Ovary (tissue), 9 donors: ENCODE data around the gene CDC34. TPM values are rescaled to one million over a fixed set of nuclear protein-coding genes. Genes with fewer than 3 reads are reported as not detected.

Experiments
- DNase-seq, 5 donors: peaks; one replicate each; pipeline ENCODE4 v3.0.0-alpha.2; 2019 to 2020
- H3K27ac ChIP-seq, 2 donors: fragments of 200-600 bp; one replicate each; pipeline versions ENCODE4 v1.5.1 to v1.8.0; 2019 to 2022
- H3K27me3 ChIP-seq: fragments of 200-600 bp; one replicate; pipeline ENCODE4 v1.8.0; 2022
- H3K36me3 ChIP-seq: fragments of 200-600 bp; sonication (generic); one replicate; pipeline ENCODE4 v1.5.1; 2019
- H3K4me1 ChIP-seq: one replicate; pipeline ENCODE4 v1.8.1; 2013; ENCODE audit warnings: mild to moderate bottlenecking, moderate library complexity; ENCODE audit not compliant: insufficient read depth
- H3K4me3 ChIP-seq: fragments of 200-600 bp; sonication (generic); one replicate; pipeline ENCODE4 v1.5.1; 2017
- H3K9me3 ChIP-seq, 2 donors: fragments of 200-600 bp in 1 of 2; sonication (generic) in 1 of 2; one replicate each; pipeline versions ENCODE4 v1.5.1 to v1.8.1; 2013 to 2019; ENCODE audit warnings: mild to moderate bottlenecking in 1 of 2, moderate library complexity in 1 of 2
- EP300 ChIP-seq: sonication (generic); formaldehyde crosslinking; IDR thresholded peaks from one replicate; pipeline ENCODE4 v1.6.1; 2017; ENCODE audit warnings: antibody characterized with exemption
- POLR2A ChIP-seq: fragments of 450-650 bp; IDR thresholded peaks from one replicate; pipeline ENCODE4 v1.6.1; 2017; ENCODE audit warnings: antibody characterized with exemption, mild to moderate bottlenecking, moderate library complexity
- WGBS, 3 donors: extraction: QIAGEN DNeasy Blood & Tissue Kit in 1 of 3; methylation state at CpG; one replicate each; pipeline versions ENCODE4 v1.1.5 to v1.1.7; 2013 to 2017; 5-methylcytosine and 5-hydroxymethylcytosine counted together
- intact Hi-C, 4 donors: fragments of 100-400 bp; cut with DNase I; formaldehyde crosslinking; loops; one replicate each; pipeline versions ENCODE4 v1.11.0 to v1.15.1; 2022 to 2023
- polyA plus RNA-seq, 2 donors: library from polyadenylated mRNA; stranded (reverse); fragments of 200-250 nt in 1 of 2; fragments of 350-450 nt in 1 of 2; fragmentation: Illumina TruSeq in 1 of 2; extraction: RNeasy Lipid Tissue Mini Kit (QIAGEN cat#74804) in 1 of 2; gene quantifications; one replicate each; pipeline ENCODE4 v1.2.3, GENCODE V29; 2013 to 2014
- total RNA-seq, 7 donors: library from RNA; depleted of rRNA in 2 of 7; stranded (reverse); fragments of >200 nt in 2 of 7; fragmentation: NEBNext Ultra II Directional in 3 of 7; extraction: Animal tissue kit (Norgen Biotek cat#: 25700) in 3 of 7; gene quantifications; one replicate each; pipeline versions ENCODE4 v1.1.0 to v1.2.4, GENCODE V29; 2016 to 2023
- TF ChIP-seq, protein P1 (sequence below), 3 donors: fragments of 450-650 bp in 2 of 3; fragments of 200-600 bp in 1 of 3; IDR thresholded peaks; one replicate each; pipeline versions ENCODE4 v1.5.1 to v1.8.0; 2016 to 2022; ENCODE audit warnings: antibody characterized with exemption in 3 of 3, mild to moderate bottlenecking in 1 of 3
- donor health status: DM: no; HTN: no; CAD: no; lungs with moderate emphysema.
- donor health status: DM: no; HTN: no; CAD: no.
- donor health status: Bipolar disorder and iron deficiency.
- donor health status: DM: yes; HTN: yes; CAD: no.
- donor health status: DM: no; HTN: no; CAD: no.
- donor health status: DM: yes; HTN: yes; CAD: no.

Gene CDC34
- total and polyA plus RNA-seq, 9 donors = 13.2 to 78.9 (median 56.1) TPM

DNA sequence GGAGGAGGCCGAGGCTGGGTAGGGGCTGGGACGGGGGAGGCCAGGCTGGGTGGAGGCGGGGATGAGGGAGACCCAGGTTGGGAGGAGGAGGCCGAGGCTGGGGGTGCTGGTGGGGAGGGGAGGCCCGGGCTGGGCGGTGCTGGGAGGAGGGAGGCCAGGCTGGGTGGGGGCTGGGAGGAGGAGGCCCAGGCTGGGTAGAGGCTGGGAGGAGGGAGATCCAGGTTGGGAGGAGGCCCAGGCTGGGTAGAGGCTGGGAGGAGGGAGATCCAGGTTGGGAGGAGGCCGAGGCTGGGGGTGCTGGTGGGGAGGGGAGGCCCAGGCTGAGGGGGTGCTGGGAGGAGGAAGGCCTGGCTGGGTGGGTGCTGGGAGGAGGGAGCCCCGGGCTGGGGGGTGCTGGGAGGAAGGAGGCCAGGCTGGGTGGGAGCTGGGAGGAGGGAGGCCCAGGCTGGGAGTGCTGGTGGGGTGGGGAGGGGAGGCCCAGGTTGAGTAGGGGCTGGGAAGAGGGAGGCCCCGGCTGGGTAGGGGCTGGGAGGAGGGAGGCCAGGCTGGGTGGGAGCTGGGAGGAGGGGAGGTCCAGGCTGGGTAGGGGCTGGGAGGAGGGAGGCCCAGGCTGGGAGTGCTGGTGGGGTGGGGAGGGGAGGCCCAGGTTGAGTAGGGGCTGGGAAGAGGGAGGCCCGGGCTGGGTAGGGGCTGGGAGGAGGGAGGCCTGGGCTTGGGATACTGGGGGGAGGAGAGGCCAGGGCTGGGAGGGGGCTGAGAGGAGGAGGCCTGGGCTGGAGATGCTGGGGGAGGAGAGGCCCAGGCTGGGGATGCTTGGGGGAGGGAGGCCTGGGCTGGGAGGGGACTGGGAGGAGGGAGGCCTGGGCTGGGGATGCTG lies 13.6 kb upstream of the CDC34 start:
- H3K27ac ChIP-seq = no peak overlapping the region
- H3K27me3 ChIP-seq = no peaks in the 10 kb centered on the region
- no peaks in the 10 kb centered on the region for H3K36me3 ChIP-seq
- H3K4me1 ChIP-seq = no peaks in the 10 kb centered on the region
- TF ChIP-seq, protein P1, sequence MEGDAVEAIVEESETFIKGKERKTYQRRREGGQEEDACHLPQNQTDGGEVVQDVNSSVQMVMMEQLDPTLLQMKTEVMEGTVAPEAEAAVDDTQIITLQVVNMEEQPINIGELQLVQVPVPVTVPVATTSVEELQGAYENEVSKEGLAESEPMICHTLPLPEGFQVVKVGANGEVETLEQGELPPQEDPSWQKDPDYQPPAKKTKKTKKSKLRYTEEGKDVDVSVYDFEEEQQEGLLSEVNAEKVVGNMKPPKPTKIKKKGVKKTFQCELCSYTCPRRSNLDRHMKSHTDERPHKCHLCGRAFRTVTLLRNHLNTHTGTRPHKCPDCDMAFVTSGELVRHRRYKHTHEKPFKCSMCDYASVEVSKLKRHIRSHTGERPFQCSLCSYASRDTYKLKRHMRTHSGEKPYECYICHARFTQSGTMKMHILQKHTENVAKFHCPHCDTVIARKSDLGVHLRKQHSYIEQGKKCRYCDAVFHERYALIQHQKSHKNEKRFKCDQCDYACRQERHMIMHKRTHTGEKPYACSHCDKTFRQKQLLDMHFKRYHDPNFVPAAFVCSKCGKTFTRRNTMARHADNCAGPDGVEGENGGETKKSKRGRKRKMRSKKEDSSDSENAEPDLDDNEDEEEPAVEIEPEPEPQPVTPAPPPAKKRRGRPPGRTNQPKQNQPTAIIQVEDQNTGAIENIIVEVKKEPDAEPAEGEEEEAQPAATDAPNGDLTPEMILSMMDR (IDR thresholded peaks at IDR 0.05) = no peak
- TF ChIP-seq EP300 (no peak), POLR2A (no peak)
- intact Hi-C loops = no loop called here
- no peaks in the 10 kb centered on the region for H3K9me3 ChIP-seq
- peak in 3 of 5 donors; percentile 28 to 68 (median 60) for DNase-seq
- no peak overlapping the region for H3K4me3 ChIP-seq
- 50 to 59% (median 54%) methylated on average over 9 to 10 of the region's 10 CpGs for WGBS, 3 donors

DNA sequence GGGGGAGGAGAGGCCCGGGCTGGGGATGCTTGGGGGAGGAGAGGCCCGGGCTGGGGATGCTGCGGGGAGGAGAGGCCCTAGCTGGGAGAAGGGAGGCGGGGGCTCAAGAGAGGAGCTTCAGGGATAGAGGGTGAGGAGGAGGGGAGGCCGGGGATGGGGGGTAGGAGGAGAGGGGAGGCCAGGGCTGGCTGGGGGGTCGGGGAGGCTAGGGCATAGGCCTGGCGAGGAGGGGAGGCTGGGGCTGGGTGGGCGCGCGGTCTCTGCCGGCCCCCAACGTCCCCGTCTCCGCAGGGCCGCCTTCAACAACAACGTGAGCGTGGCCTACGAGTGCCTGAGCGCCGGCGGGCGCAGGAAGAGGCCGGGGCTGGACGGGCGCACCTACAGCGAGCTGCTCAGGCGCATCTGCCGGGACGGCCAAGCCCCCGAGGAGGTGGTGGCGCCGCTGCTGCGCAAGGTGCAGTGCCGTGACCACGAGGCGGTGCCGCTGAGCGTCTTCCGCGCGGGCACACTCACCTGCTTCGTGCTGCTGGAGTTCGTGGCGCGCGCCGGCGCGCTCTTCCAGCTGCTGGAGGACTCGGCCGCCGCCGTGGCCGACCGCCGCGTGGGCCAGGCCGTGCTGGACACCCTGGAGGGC lies 12.8 kb upstream of the CDC34 start:
- no peak overlapping the region for H3K4me3 ChIP-seq
- no peaks in the 10 kb centered on the region for H3K36me3 ChIP-seq
- TF ChIP-seq POLR2A = no peak
- no peak for TF ChIP-seq EP300
- TF ChIP-seq, protein P1 (IDR thresholded peaks at IDR 0.05) = no peak
- no peaks in the 10 kb centered on the region for H3K27me3 ChIP-seq
- WGBS, 3 donors = 38 to 54% (median 53%) methylated on average over 40 to 58 of the region's 58 CpGs
- H3K27ac ChIP-seq = no peak overlapping the region
- H3K9me3 ChIP-seq = no peaks in the 10 kb centered on the region
- peak in 1 of 5 donors; percentile 66 for DNase-seq
- intact Hi-C loops = no loop called here
- no peaks in the 10 kb centered on the region for H3K4me1 ChIP-seq

DNA sequence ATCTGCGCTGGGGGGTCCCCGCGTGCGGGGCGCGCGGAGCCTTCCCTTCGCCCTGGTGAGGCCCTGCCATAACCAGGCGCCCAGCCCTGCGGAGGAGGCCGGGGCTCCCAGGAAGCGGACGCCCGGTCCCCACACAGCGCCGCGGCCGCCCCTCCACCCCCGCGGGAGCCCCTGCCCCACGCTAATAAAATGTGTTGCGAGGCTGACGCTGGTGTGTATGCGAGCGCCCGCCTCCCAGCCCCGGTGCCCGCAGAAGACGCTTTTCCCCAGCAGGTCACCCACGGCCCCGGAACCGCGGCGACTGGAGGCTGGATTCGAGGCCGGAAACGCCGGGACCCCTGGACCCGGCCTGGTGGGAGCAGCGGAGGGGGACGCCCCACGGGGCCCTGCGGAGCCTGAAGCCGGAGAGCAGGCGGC lies 12.1 kb upstream of the CDC34 start:
- intact Hi-C loops = no loop called here
- no peak for TF ChIP-seq EP300
- no peak for TF ChIP-seq POLR2A
- TF ChIP-seq, protein P1 (IDR thresholded peaks at IDR 0.05) = no peak
- H3K27ac ChIP-seq = no peak overlapping the region
- WGBS, 3 donors = 85 to 91% (median 90%) methylated on average over 26 to 45 of the region's 45 CpGs
- DNase-seq = no peak
- no peaks in the 10 kb centered on the region for H3K27me3 ChIP-seq
- H3K9me3 ChIP-seq = no peaks in the 10 kb centered on the region
- no peak overlapping the region for H3K4me3 ChIP-seq
- no peaks in the 10 kb centered on the region for H3K36me3 ChIP-seq
- no peaks in the 10 kb centered on the region for H3K4me1 ChIP-seq

DNA sequence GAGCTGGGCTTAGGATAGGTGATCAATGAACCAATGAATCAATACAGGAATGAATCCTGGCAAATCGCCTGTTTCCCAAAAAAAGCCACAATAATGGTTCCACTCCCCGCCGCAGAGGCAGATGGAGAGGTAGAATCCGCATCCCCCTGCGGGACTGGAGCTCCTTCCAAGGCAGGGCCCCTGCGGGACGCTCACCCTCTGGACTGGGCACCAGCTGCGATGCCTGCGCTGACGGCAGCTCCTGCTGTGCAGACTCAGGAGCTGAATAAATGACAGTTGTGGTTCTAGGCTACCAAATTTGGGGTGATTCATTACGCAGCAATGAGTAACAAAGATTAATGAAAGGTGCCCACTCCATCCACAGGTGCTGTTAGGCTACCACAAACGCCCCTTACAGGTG lies 8.8 kb upstream of the CDC34 start:
- H3K27ac ChIP-seq = no peak overlapping the region
- no peaks in the 10 kb centered on the region for H3K9me3 ChIP-seq
- H3K27me3 ChIP-seq = no peaks in the 10 kb centered on the region
- no peaks in the 10 kb centered on the region for H3K4me1 ChIP-seq
- DNase-seq = no peak
- intact Hi-C loops = no loop called here
- no peak for TF ChIP-seq POLR2A
- TF ChIP-seq, protein P1 (IDR thresholded peaks at IDR 0.05) = no peak
- no peak for TF ChIP-seq EP300
- 95 to 98% (median 95%) methylated on average over 12 of the region's 12 CpGs for WGBS, 3 donors
- H3K4me3 ChIP-seq = no peak overlapping the region
- no peaks in the 10 kb centered on the region for H3K36me3 ChIP-seq
